HEK293T (cell line): ENCODE results near the gene SLC25A2.

ENCODE experiments used
- CTCF ChIA-PET: fragments of 350-600 bp; formaldehyde crosslinking; extraction: SDS; loops from one replicate; lab custom pipeline; 2021; ENCODE audit warnings: antibody characterized with exemption, inconsistent platforms; lab: Yijun Ruan, JAX
- POLR2A ChIA-PET: fragments of 350-600 bp; formaldehyde crosslinking; extraction: SDS; loops from one replicate; lab custom pipeline; 2020; ENCODE audit warnings: antibody characterized with exemption, inconsistent platforms; lab: Yijun Ruan, JAX
- DNase-seq: peaks from one replicate; pipeline ENCODE4 v3.0.0; 2012; ENCODE audit warnings: mixed read lengths; ENCODE audit errors: extremely low spot score
- ARNT ChIP-seq: fragments of 450-650 bp; IDR thresholded peaks from 2 replicates; pipeline ENCODE4 v1.6.1; 2017; ENCODE audit warnings: mild to moderate bottlenecking
- BHLHE40 ChIP-seq: fragments of 450-650 bp; IDR thresholded peaks from 2 replicates; pipeline ENCODE4 v1.6.1; 2016; ENCODE audit warnings: mild to moderate bottlenecking, moderate library complexity, borderline replicate concordance
- CTBP1 ChIP-seq: fragments of 450-650 bp; IDR thresholded peaks from 2 replicates; pipeline ENCODE4 v1.6.1; 2016; ENCODE audit warnings: borderline replicate concordance
- ELF4 ChIP-seq: fragments of 450-650 bp; IDR thresholded peaks from 2 replicates; pipeline ENCODE4 v1.6.1; 2017; ENCODE audit warnings: antibody characterized with exemption
- FOXA1 ChIP-seq: fragments of 450-650 bp; IDR thresholded peaks from 2 replicates; pipeline ENCODE4 v1.6.1; 2016; ENCODE audit warnings: mild to moderate bottlenecking
- FOXK2 ChIP-seq: fragments of 450-650 bp; IDR thresholded peaks from 2 replicates; pipeline ENCODE4 v1.6.1; 2016; ENCODE audit warnings: mild to moderate bottlenecking
- FOXM1 ChIP-seq: fragments of 450-650 bp; IDR thresholded peaks from 2 replicates; pipeline ENCODE4 v1.6.1; 2017; ENCODE audit warnings: mild to moderate bottlenecking, borderline replicate concordance
- HDGF ChIP-seq: fragments of 450-650 bp; IDR thresholded peaks from 2 replicates; pipeline ENCODE4 v1.6.1; 2017; ENCODE audit warnings: antibody characterized with exemption, borderline replicate concordance
- L3MBTL2 ChIP-seq: fragments of 450-650 bp; conservative IDR thresholded peaks from 2 replicates; pipeline ENCODE4 v1.6.1; 2016; ENCODE audit warnings: mild to moderate bottlenecking
- LEF1 ChIP-seq: fragments of 450-650 bp; IDR thresholded peaks from 2 replicates; pipeline ENCODE4 v1.6.1; 2017; ENCODE audit warnings: mild to moderate bottlenecking, borderline replicate concordance
- NFRKB ChIP-seq: fragments of 450-650 bp; IDR thresholded peaks from 2 replicates; pipeline ENCODE4 v1.6.1; 2016; ENCODE audit warnings: mild to moderate bottlenecking, moderate library complexity
- SP1 ChIP-seq: fragments of 450-650 bp; IDR thresholded peaks from 2 replicates; pipeline ENCODE4 v1.6.1; 2017
- SUZ12 ChIP-seq: fragments of 450-650 bp; IDR thresholded peaks from 2 replicates; pipeline ENCODE4 v1.6.1; 2016; ENCODE audit warnings: mild to moderate bottlenecking
- TARDBP ChIP-seq: fragments of 450-650 bp; IDR thresholded peaks from 2 replicates; pipeline ENCODE4 v1.6.1; 2016
- ZNF384 ChIP-seq: fragments of 450-650 bp; IDR thresholded peaks from 2 replicates; pipeline ENCODE4 v1.6.1; 2016
- TF ChIP-seq, protein P1 (sequence below): fragments of 450-650 bp; IDR thresholded peaks from 2 replicates; pipeline ENCODE4 v1.6.1; 2016

Gene SLC25A2

DNA sequence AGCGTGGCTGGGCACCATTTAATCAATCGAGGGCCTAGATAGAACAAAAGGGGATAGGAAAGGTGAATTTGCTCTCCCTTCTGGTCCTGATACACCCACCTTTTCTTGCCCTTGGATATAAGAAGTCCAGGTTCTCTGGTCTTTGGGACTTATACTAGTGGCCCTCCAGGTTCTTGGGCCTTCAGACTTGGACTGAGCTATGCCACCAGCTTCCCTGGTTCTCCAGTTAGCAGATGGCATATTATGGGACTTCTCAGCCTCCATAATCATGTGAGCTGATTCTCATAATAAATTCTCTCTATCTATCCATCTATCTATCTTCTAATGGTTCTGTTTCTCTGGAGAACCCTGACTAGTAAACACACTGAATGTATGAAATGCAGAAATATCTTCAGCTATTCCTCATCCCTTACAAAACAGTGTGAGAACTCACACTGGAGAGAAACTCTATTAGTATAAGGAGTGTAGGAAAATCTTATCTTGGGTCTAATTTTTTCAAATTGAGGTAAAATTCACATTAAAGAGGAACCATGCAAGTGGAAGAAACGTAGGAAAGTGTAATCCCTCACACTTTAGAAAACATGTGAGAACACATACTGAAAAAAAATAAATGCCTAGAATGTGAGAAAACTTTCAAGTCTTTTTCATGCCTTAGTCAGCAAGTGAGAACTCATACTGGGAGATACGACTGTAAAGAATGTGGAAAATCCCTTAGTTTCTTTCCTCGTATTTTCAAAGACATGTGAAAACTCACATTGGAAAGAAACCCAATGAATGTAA, 43.2 kb downstream of the SLC25A2 start:
- TF ChIP-seq HDGF, result no peak
- TF ChIP-seq SUZ12, result no peak
- no peak for TF ChIP-seq ZNF384
- POLR2A ChIA-PET, result no interaction called here
- no peak for DNase-seq
- CTCF ChIA-PET, result no interaction called here

DNA sequence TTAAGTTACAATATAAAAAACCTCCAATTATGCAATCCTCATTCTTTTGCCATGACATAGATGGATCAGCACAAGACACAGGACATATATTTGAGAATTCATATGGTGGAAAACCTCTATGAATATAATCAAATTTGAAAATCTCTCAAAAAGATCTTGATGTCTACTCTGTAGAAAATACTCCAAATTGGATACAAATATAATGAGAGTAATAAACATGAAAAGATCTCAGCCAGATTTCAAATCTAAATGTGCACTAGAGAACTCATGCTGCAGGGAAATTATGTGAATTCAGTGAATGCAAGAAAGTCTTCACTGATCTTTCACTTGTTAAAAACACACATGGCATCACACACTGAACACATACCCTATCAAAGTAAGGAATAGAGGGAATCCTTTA, 44.9 kb downstream of the SLC25A2 start:
- CTCF ChIA-PET, result no interaction called here
- DNase-seq, result no peak
- POLR2A ChIA-PET, result no interaction called here
- no peak for TF ChIP-seq L3MBTL2
- TF ChIP-seq, protein P1, sequence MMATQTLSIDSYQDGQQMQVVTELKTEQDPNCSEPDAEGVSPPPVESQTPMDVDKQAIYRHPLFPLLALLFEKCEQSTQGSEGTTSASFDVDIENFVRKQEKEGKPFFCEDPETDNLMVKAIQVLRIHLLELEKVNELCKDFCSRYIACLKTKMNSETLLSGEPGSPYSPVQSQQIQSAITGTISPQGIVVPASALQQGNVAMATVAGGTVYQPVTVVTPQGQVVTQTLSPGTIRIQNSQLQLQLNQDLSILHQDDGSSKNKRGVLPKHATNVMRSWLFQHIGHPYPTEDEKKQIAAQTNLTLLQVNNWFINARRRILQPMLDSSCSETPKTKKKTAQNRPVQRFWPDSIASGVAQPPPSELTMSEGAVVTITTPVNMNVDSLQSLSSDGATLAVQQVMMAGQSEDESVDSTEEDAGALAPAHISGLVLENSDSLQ, result no peak
- no peak for TF ChIP-seq FOXM1
- TF ChIP-seq FOXK2, result no peak
- TF ChIP-seq NFRKB, result no peak
- no peak for TF ChIP-seq SP1
- no peak for TF ChIP-seq FOXA1
- TF ChIP-seq HDGF, result no peak
- no peak for TF ChIP-seq ZNF384
- no peak for TF ChIP-seq ARNT
- TF ChIP-seq BHLHE40, result no peak
- TF ChIP-seq CTBP1, result no peak
- TF ChIP-seq TARDBP, result no peak
- no peak for TF ChIP-seq LEF1
- TF ChIP-seq ELF4, result no peak
- TF ChIP-seq SUZ12, result no peak

GRCh38 chr5:141258464-141258863, 45.4 kb downstream of the SLC25A2 start:
- ChIA-PET CTCF (no interaction called here), POLR2A (no interaction called here)
- TF ChIP-seq ARNT (no peak), SP1 (no peak), FOXM1 (no peak)
- no peak for DNase-seq
